HG02588 (cell line): ENCODE data around the gene ENPP5.

Source experiments
- ATAC-seq: cut with Tn5 transposase; IDR thresholded peaks from one replicate; pipeline ENCODE4 v1.9.1; 2021; ENCODE audit warnings: mild to moderate bottlenecking, moderate library complexity; ENCODE audit not compliant: unreplicated experiment

The ENPP5 gene

DNA sequence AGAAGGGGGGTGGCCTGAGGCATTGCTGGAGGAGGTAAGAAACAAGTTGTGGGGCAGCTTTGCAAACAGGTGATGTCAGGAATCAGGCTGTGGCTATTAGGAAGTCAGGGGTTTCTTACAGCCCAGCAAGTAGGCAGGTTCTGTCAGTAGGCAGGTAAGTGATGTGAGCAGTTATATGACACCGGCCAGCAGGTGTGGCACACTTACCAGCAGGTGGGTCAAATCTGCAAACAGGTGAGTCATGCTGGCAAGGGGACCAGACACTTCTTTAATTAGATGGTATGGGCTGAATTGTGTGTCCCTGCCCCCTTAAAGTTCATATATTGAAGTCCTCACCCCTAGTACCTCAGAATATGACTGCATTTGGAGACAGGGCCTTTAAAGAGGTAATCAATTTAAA is 57.4 kb downstream of the ENPP5 start:
- no peak for ATAC-seq
